ENCODE data around the gene CTNNBL1. TPM values are rescaled to one million over a fixed set of nuclear protein-coding genes. Genes with fewer than 3 reads are reported as not detected.

The CTNNBL1 gene
- total and polyA plus RNA-seq, 2 donors (not counting 1 experiment from before 2014, with no cell fraction given): 31.3 to 39.0 TPM

GRCh38 chr20:37878835-37879599, 185.2 kb downstream of the CTNNBL1 start:
- no peak overlapping the region for H3K9ac ChIP-seq (ENCODE audit: insufficient read depth, low read length)
- H3K4me2 ChIP-seq (ENCODE audit: extremely low read depth, insufficient read depth, low read length): no peak overlapping the region
- H3K4me3 ChIP-seq (replicated peaks in 1 of 4; ENCODE audit: control extremely low read depth in 1 of 4, insufficient read depth in 1 of 4, low read depth in 3 of 4, low read length in 4 of 4): no peak overlapping the region
- no peak overlapping the region for H3K27ac ChIP-seq (ENCODE audit: insufficient read depth, low read length)
- no peaks in the 10 kb centered on the region for H3K36me3 ChIP-seq (ENCODE audit: control insufficient read depth, insufficient read depth, low read length)
- no peaks in the 10 kb centered on the region for H4K20me1 ChIP-seq (ENCODE audit: control insufficient read depth, extremely low read depth, insufficient read depth, low read length)
- TF ChIP-seq EZH2 (IDR thresholded peaks at IDR 0.05; ENCODE audit: low read length, missing control alignments): no peak
- TF ChIP-seq CTCF (conservative IDR thresholded peaks at IDR 0.05 in 1 of 2, IDR thresholded peaks at IDR 0.05 in 1 of 2; ENCODE audit: low read depth in 1 of 2, low read length in 2 of 2): no peak
- no peak for DNase-seq (ENCODE audit: low read depth in 2 of 2)
- H3K79me2 ChIP-seq (ENCODE audit: control insufficient read depth, insufficient read depth, low read length): no peaks in the 10 kb centered on the region
- H3K4me1 ChIP-seq (ENCODE audit: control insufficient read depth, extremely low read depth, insufficient read depth, low read length): no peaks in the 10 kb centered on the region
- no peaks in the 10 kb centered on the region for H3K9me3 ChIP-seq (ENCODE audit: control insufficient read depth, insufficient read depth, low read depth, low read length)
- H2AFZ ChIP-seq (ENCODE audit: low read length): no peak overlapping the region
- H3K27me3 ChIP-seq (ENCODE audit: control insufficient read depth, insufficient read depth, low read length): peaks cover 6% of the 10 kb centered on the region

- H3K36me3 ChIP-seq (ENCODE audit: control insufficient read depth, insufficient read depth, low read length): no peaks in the 10 kb centered on the region
- DNase-seq (ENCODE audit: low read depth in 2 of 2): no peak
- peaks cover 6% of the 10 kb centered on the region for H3K27me3 ChIP-seq (ENCODE audit: control insufficient read depth, insufficient read depth, low read length)
- H3K4me1 ChIP-seq (ENCODE audit: control insufficient read depth, extremely low read depth, insufficient read depth, low read length): no peaks in the 10 kb centered on the region
- no peak overlapping the region for H3K4me3 ChIP-seq (replicated peaks in 1 of 4; ENCODE audit: control extremely low read depth in 1 of 4, insufficient read depth in 1 of 4, low read depth in 3 of 4, low read length in 4 of 4)
- H2AFZ ChIP-seq (ENCODE audit: low read length): no peak overlapping the region
- no peak overlapping the region for H3K27ac ChIP-seq (ENCODE audit: insufficient read depth, low read length)
- TF ChIP-seq EZH2 (IDR thresholded peaks at IDR 0.05; ENCODE audit: low read length, missing control alignments): no peak
- TF ChIP-seq CTCF (conservative IDR thresholded peaks at IDR 0.05 in 1 of 2, IDR thresholded peaks at IDR 0.05 in 1 of 2; ENCODE audit: low read depth in 1 of 2, low read length in 2 of 2): no peak
- H3K4me2 ChIP-seq (ENCODE audit: extremely low read depth, insufficient read depth, low read length): no peak overlapping the region
- no peaks in the 10 kb centered on the region for H3K9me3 ChIP-seq (ENCODE audit: control insufficient read depth, insufficient read depth, low read depth, low read length)
- no peaks in the 10 kb centered on the region for H4K20me1 ChIP-seq (ENCODE audit: control insufficient read depth, extremely low read depth, insufficient read depth, low read length)
- no peak overlapping the region for H3K9ac ChIP-seq (ENCODE audit: insufficient read depth, low read length)
- H3K79me2 ChIP-seq (ENCODE audit: control insufficient read depth, insufficient read depth, low read length): no peaks in the 10 kb centered on the region
Measured at GRCh38 chr20:37879843-37880242, 186.0 kb downstream of the CTNNBL1 start.

- DNase-seq (ENCODE audit: low read depth in 2 of 2): no peak
- no peak for TF ChIP-seq CTCF (conservative IDR thresholded peaks at IDR 0.05 in 1 of 2, IDR thresholded peaks at IDR 0.05 in 1 of 2; ENCODE audit: low read depth in 1 of 2, low read length in 2 of 2)
- TF ChIP-seq EZH2 (IDR thresholded peaks at IDR 0.05; ENCODE audit: low read length, missing control alignments): no peak
- peaks cover 6% of the 10 kb centered on the region for H3K27me3 ChIP-seq (ENCODE audit: control insufficient read depth, insufficient read depth, low read length)
- H3K9ac ChIP-seq (ENCODE audit: insufficient read depth, low read length): no peak overlapping the region
- no peak overlapping the region for H3K4me2 ChIP-seq (ENCODE audit: extremely low read depth, insufficient read depth, low read length)
- no peak overlapping the region for H2AFZ ChIP-seq (ENCODE audit: low read length)
- H3K79me2 ChIP-seq (ENCODE audit: control insufficient read depth, insufficient read depth, low read length): no peaks in the 10 kb centered on the region
- H3K4me3 ChIP-seq (replicated peaks in 1 of 4; ENCODE audit: control extremely low read depth in 1 of 4, insufficient read depth in 1 of 4, low read depth in 3 of 4, low read length in 4 of 4): no peak overlapping the region
- no peaks in the 10 kb centered on the region for H3K36me3 ChIP-seq (ENCODE audit: control insufficient read depth, insufficient read depth, low read length)
- H3K9me3 ChIP-seq (ENCODE audit: control insufficient read depth, insufficient read depth, low read depth, low read length): no peaks in the 10 kb centered on the region
- H3K4me1 ChIP-seq (ENCODE audit: control insufficient read depth, extremely low read depth, insufficient read depth, low read length): no peaks in the 10 kb centered on the region
- H3K27ac ChIP-seq (ENCODE audit: insufficient read depth, low read length): no peak overlapping the region
- H4K20me1 ChIP-seq (ENCODE audit: control insufficient read depth, extremely low read depth, insufficient read depth, low read length): no peaks in the 10 kb centered on the region
Measured at GRCh38 chr20:37880726-37881591, 187.1 kb downstream of the CTNNBL1 start.
